DMS53 treated with DMSO at 0.1 percent for 48 hours (cell line): Measurements from ENCODE around the gene EEF1A2.

ENCODE experiments used
- DNase-seq: peaks from one replicate; lab custom pipeline; 2025; ENCODE audit not compliant: unreplicated experiment; lab: John Stamatoyannopoulos, UW

EEF1A2 gene

GRCh38 chr20:63498960-63499337 is at the start of gene EEF1A2:
TSS of gene EEF1A2 (minus strand) at chr20:63499083. CDS start at chr20:63497763, 1,320 bp downstream.
- DNase-seq = no peak

GRCh38 chr20:63548542-63548941 is 49.7 kb upstream of the EEF1A2 start:
- no peak for DNase-seq

GRCh38 chr20:63547725-63548480 is 49.0 kb upstream of the EEF1A2 start, which contains the start of gene SRMS:
TSS of gene SRMS (minus strand) at chr20:63547749. CDS start at chr20:63547463, 286 bp downstream.
- DNase-seq = no peak

- no peak for DNase-seq
These were observed 48.3 kb upstream of the EEF1A2 start for GRCh38 chr20:63546956-63547724.

- no peak for DNase-seq
These were observed 47.5 kb upstream of the EEF1A2 start for GRCh38 chr20:63546256-63546955.

GRCh38 chr20:63545814-63546213 is 46.9 kb upstream of the EEF1A2 start:
- no peak for DNase-seq

- DNase-seq = no peak
These were observed 46.2 kb upstream of the EEF1A2 start for GRCh38 chr20:63544958-63545516.

GRCh38 chr20:63544241-63544957 is 45.5 kb upstream of the EEF1A2 start:
- no peak for DNase-seq

- no peak for DNase-seq
These were observed 44.9 kb upstream of the EEF1A2 start for GRCh38 chr20:63543733-63544132.

- no peak for DNase-seq
These were observed 44.2 kb upstream of the EEF1A2 start for GRCh38 chr20:63543131-63543530.

GRCh38 chr20:63542696-63543095 is 43.8 kb upstream of the EEF1A2 start:
- no peak for DNase-seq

GRCh38 chr20:63542031-63542559 is 43.2 kb upstream of the EEF1A2 start:
- no peak for DNase-seq

- DNase-seq = no peak
These were observed 42.5 kb upstream of the EEF1A2 start for GRCh38 chr20:63541371-63541770.

- DNase-seq = no peak
These were observed 41.7 kb upstream of the EEF1A2 start for GRCh38 chr20:63540417-63541186.

- DNase-seq = no peak
These were observed 40.8 kb upstream of the EEF1A2 start for GRCh38 chr20:63539441-63540370.

- DNase-seq = no peak
These were observed 40.2 kb upstream of the EEF1A2 start for GRCh38 chr20:63539092-63539430.

GRCh38 chr20:63538204-63539091 is 39.6 kb upstream of the EEF1A2 start:
- peak; percentile 44 for DNase-seq
